Gastroesophageal sphincter (tissue), 4 donors: ENCODE data around the gene CTRL. TPM values are rescaled to one million over a fixed set of nuclear protein-coding genes. Genes with fewer than 3 reads are reported as not detected.

Source experiments
- ATAC-seq: fragments of 150-250 bp; one replicate; pipeline ENCODE4 v1.9.1; 2016; ENCODE audit warnings: mild to moderate bottlenecking, moderate library complexity
- H3K27ac ChIP-seq, 4 donors: fragments of 200-600 bp; sonication (generic) in 3 of 4; 1 replicate in 3 of 4; 2 replicates in 1 of 4; pipeline ENCODE4 v1.5.1; 2016 to 2019
- H3K27me3 ChIP-seq: fragments of 200-600 bp; sonication (generic); one replicate; pipeline ENCODE4 v1.5.1; 2019
- H3K36me3 ChIP-seq, 2 donors: fragments of 200-600 bp; sonication (generic); one replicate each; pipeline ENCODE4 v1.5.1; 2019; ENCODE audit warnings: control low read depth in 1 of 2
- H3K4me1 ChIP-seq, 3 donors: fragments of 200-600 bp; sonication (generic); 1 replicate in 2 of 3; 2 replicates in 1 of 3; pipeline ENCODE4 v1.5.1; 2016 to 2019; ENCODE audit warnings: control low read depth in 2 of 3
- H3K4me3 ChIP-seq, 2 donors: fragments of 200-600 bp; sonication (generic); one replicate each; pipeline ENCODE4 v1.5.1; 2019; ENCODE audit warnings: mild to moderate bottlenecking in 1 of 2, moderate library complexity in 1 of 2
- H3K9me3 ChIP-seq, 3 donors: fragments of 200-600 bp; sonication (generic); one replicate each; pipeline ENCODE4 v1.5.1; 2017 to 2019; ENCODE audit warnings: control low read depth in 2 of 3
- CTCF ChIP-seq, 4 experiments: fragments of 200-600 bp in 2 of 4; fragments of 450-650 bp in 2 of 4; sonication (generic) in 1 of 4; IDR thresholded peaks; one replicate each; pipeline ENCODE4 v1.5.1; 2017 to 2019; ENCODE audit warnings: antibody characterized with exemption in 4 of 4, mild to moderate bottlenecking in 2 of 4, moderate library complexity in 2 of 4
- EP300 ChIP-seq: sonication (generic); formaldehyde crosslinking; IDR thresholded peaks from one replicate; pipeline ENCODE4 v1.6.1; 2017; ENCODE audit warnings: antibody characterized with exemption, mild to moderate bottlenecking
- POLR2A ChIP-seq, 2 donors: fragments of 450-650 bp; IDR thresholded peaks; one replicate each; pipeline ENCODE4 v1.6.1; 2017; ENCODE audit warnings: antibody characterized with exemption in 2 of 2, mild to moderate bottlenecking in 2 of 2, moderate library complexity in 1 of 2
- POLR2AphosphoS5 ChIP-seq: sonication (generic); formaldehyde crosslinking; IDR thresholded peaks from one replicate; pipeline ENCODE4 v1.6.1; 2017; ENCODE audit warnings: antibody characterized with exemption
- WGBS, 2 donors: methylation state at CpG; one replicate each; pipeline ENCODE4 v1.1.5; 2018; ENCODE audit warnings: low coverage in 1 of 2; 5-methylcytosine and 5-hydroxymethylcytosine counted together
- total RNA-seq, 4 donors: library from RNA; depleted of rRNA; stranded (reverse); fragments of >200 nt; gene quantifications; one replicate each; pipeline ENCODE4 v1.1.0, GENCODE V29; 2016

CTRL gene
- total RNA-seq, 4 donors from 2014 or later = 1.2 to 5.0 TPM; not detected in 2

- Histone ChIP-seq H3K4me3 (no peak overlapping the region), H3K4me1 (peaks cover 0 to 55% (median 20%) of the 10 kb centered on the region in 3 donors), H3K27ac (peak overlapping the region in 3 of 4 donors; percentile 79 to 84 (median 84)), H3K9me3 (no peaks in the 10 kb centered on the region), H3K36me3 (peaks cover 0 to 94% of the 10 kb centered on the region in 2 donors), H3K27me3 (no peaks in the 10 kb centered on the region)
- ATAC-seq = no peak
- WGBS, 2 donors = 50 to 86% methylated on average over 1 to 7 of the region's 24 CpGs
- TF ChIP-seq POLR2AphosphoS5 (no peak), POLR2A (IDR thresholded peaks at IDR 0.05) (no peak), CTCF (IDR thresholded peaks at IDR 0.05) (no peak), EP300 (no peak)
Observed at GRCh38 chr16:67944690-67945391, 13.2 kb upstream of the CTRL start.

GRCh38 chr16:67943619-67944504, 12.2 kb upstream of the CTRL start, which contains the start of gene LCAT:
Gene LCAT, minus strand, starts transcription at chr16:67944120. Its CDS starts 19 bp downstream, at chr16:67944101.
- Histone ChIP-seq H3K36me3 (peaks cover 0 to 91% of the 10 kb centered on the region in 2 donors), H3K4me3 (no peak within 1 kb of the TSS), H3K4me1 (peaks cover 0 to 61% (median 20%) of the 10 kb centered on the region in 3 donors)

GRCh38 chr16:67943256-67943618, 11.6 kb upstream of the CTRL start:
- Histone ChIP-seq H3K27me3 (no peaks in the 10 kb centered on the region), H3K9me3 (no peaks in the 10 kb centered on the region), H3K36me3 (peaks cover 0 to 85% of the 10 kb centered on the region in 2 donors), H3K4me3 (no peak overlapping the region), H3K27ac (peak overlapping the region; percentile 50 to 84 (median 82)), H3K4me1 (peaks cover 0 to 61% (median 20%) of the 10 kb centered on the region in 3 donors)
- WGBS, 2 donors = no CpG with 5 or more reads among the region's 6 CpGs
- no peak for ATAC-seq
- TF ChIP-seq CTCF (IDR thresholded peaks at IDR 0.05) (no peak), POLR2A (IDR thresholded peaks at IDR 0.05) (no peak), POLR2AphosphoS5 (no peak), EP300 (no peak)

More at GRCh38 chr16:67943619-67944504, 12.2 kb upstream of the CTRL start, which contains the start of gene LCAT:
- WGBS, 2 donors = 5 to 20% methylated on average over 4 of the region's 23 CpGs
- TF ChIP-seq POLR2A (IDR thresholded peaks at IDR 0.05) (no peak), POLR2AphosphoS5 (peak; percentile 68)
- no peaks in the 10 kb centered on the region for H3K9me3 ChIP-seq
- H3K27me3 ChIP-seq = no peaks in the 10 kb centered on the region
- ATAC-seq = peak; percentile 80
- H3K27ac ChIP-seq = peak within 1 kb of the TSS; percentile 50 to 84 (median 82)

- peaks cover 0 to 61% (median 20%) of the 10 kb centered on the region in 3 donors for H3K4me1 ChIP-seq
- peak overlapping the region in 3 of 4 donors; percentile 79 to 84 (median 84) for H3K27ac ChIP-seq
- H3K9me3 ChIP-seq = no peaks in the 10 kb centered on the region
- WGBS, 2 donors = 80% methylated on average over 1 of the region's 27 CpGs; no CpG with 5 or more reads in 1 of the 2 donors
- H3K36me3 ChIP-seq = peaks cover 0 to 80% of the 10 kb centered on the region in 2 donors
- no peak for TF ChIP-seq POLR2AphosphoS5
- no peak for TF ChIP-seq CTCF (IDR thresholded peaks at IDR 0.05)
- peak in 1 of 2 donors; percentile 3 for TF ChIP-seq POLR2A (IDR thresholded peaks at IDR 0.05)
- no peak for TF ChIP-seq EP300
- no peak for ATAC-seq
- no peaks in the 10 kb centered on the region for H3K27me3 ChIP-seq
- H3K4me3 ChIP-seq = no peak overlapping the region
Observed at GRCh38 chr16:67942510-67943255, 11.0 kb upstream of the CTRL start.

GRCh38 chr16:67942200-67942509, 10.5 kb upstream of the CTRL start:
- TF ChIP-seq EP300 (no peak), CTCF (IDR thresholded peaks at IDR 0.05) (peak in 3 of 4 experiments; percentile 46 to 63 (median 54))
- H3K9me3 ChIP-seq = no peaks in the 10 kb centered on the region
- WGBS, 2 donors = 92% methylated on average over 2 of the region's 6 CpGs; no CpG with 5 or more reads in 1 of the 2 donors
- no peak for ATAC-seq
- peaks cover 0 to 67% (median 21%) of the 10 kb centered on the region in 3 donors for H3K4me1 ChIP-seq
- peak overlapping the region in 3 of 4 donors; percentile 79 to 84 (median 84) for H3K27ac ChIP-seq
- no peaks in the 10 kb centered on the region for H3K27me3 ChIP-seq
- no peak overlapping the region for H3K4me3 ChIP-seq
- H3K36me3 ChIP-seq = peaks cover 0 to 74% of the 10 kb centered on the region in 2 donors
